ENCODE data around the gene ATG14.

ATG14 gene

DNA sequence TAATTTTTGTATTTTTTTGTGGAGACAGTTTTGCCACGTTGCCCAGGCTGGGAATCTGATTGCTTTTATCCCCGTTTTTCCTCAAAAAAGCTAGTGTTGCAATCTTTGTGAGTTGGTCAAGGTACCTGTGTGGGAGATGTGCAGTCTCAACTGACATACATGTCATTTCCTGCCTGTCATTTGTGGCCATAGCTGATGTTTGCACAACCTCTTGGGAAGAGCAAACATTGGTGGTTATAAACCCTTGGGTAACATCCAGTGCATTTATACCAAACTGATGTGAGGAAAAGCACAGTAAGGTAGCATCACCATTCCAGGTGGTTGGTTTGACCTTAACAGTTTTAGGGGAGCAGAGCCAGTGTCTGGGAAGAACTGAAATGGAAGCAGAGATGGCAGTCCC lies 54.7 kb downstream of the ATG14 start:
- TF ChIP-seq, protein P1, sequence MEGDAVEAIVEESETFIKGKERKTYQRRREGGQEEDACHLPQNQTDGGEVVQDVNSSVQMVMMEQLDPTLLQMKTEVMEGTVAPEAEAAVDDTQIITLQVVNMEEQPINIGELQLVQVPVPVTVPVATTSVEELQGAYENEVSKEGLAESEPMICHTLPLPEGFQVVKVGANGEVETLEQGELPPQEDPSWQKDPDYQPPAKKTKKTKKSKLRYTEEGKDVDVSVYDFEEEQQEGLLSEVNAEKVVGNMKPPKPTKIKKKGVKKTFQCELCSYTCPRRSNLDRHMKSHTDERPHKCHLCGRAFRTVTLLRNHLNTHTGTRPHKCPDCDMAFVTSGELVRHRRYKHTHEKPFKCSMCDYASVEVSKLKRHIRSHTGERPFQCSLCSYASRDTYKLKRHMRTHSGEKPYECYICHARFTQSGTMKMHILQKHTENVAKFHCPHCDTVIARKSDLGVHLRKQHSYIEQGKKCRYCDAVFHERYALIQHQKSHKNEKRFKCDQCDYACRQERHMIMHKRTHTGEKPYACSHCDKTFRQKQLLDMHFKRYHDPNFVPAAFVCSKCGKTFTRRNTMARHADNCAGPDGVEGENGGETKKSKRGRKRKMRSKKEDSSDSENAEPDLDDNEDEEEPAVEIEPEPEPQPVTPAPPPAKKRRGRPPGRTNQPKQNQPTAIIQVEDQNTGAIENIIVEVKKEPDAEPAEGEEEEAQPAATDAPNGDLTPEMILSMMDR (IDR thresholded peaks at IDR 0.05): no peak
- Histone ChIP-seq H3K9me3 (ENCODE audit: control insufficient read depth, low read length) (no peaks in the 10 kb centered on the region), H3K79me2 (no peaks in the 10 kb centered on the region), H3K9ac (no peak overlapping the region), H3K27ac (no peak overlapping the region), H3K36me3 (ENCODE audit: control insufficient read depth, insufficient read depth, low read length) (no peaks in the 10 kb centered on the region), H3K4me3 (ENCODE audit: low read depth, low read length) (no peak overlapping the region), H3K27me3 (ENCODE audit: control insufficient read depth, insufficient read depth, low read length) (no peaks in the 10 kb centered on the region), H3K4me2 (ENCODE audit: low read length) (no peak overlapping the region), H2AFZ (no peak overlapping the region), H3K4me1 (no peaks in the 10 kb centered on the region)

- Histone ChIP-seq H3K9me3 (ENCODE audit: control insufficient read depth, low read length) (no peaks in the 10 kb centered on the region), H3K4me3 (ENCODE audit: low read depth, low read length) (no peak overlapping the region), H3K4me1 (no peaks in the 10 kb centered on the region), H3K79me2 (no peaks in the 10 kb centered on the region), H3K9ac (no peak overlapping the region), H2AFZ (no peak overlapping the region), H3K4me2 (ENCODE audit: low read length) (no peak overlapping the region), H3K27me3 (ENCODE audit: control insufficient read depth, insufficient read depth, low read length) (no peaks in the 10 kb centered on the region), H3K36me3 (ENCODE audit: control insufficient read depth, insufficient read depth, low read length) (no peaks in the 10 kb centered on the region), H3K27ac (no peak overlapping the region)
- TF ChIP-seq, protein P1 (IDR thresholded peaks at IDR 0.05): no peak
Measured at GRCh38 chr14:55355922-55356321, 55.7 kb downstream of the ATG14 start.

- Histone ChIP-seq H3K4me3 (ENCODE audit: low read depth, low read length) (no peak overlapping the region), H3K27ac (no peak overlapping the region), H3K4me1 (no peaks in the 10 kb centered on the region), H3K4me2 (ENCODE audit: low read length) (no peak overlapping the region), H3K27me3 (ENCODE audit: control insufficient read depth, insufficient read depth, low read length) (no peaks in the 10 kb centered on the region), H2AFZ (no peak overlapping the region), H3K9ac (no peak overlapping the region), H3K79me2 (no peaks in the 10 kb centered on the region), H3K36me3 (ENCODE audit: control insufficient read depth, insufficient read depth, low read length) (no peaks in the 10 kb centered on the region), H3K9me3 (ENCODE audit: control insufficient read depth, low read length) (no peaks in the 10 kb centered on the region)
- TF ChIP-seq, protein P1 (IDR thresholded peaks at IDR 0.05): peak; percentile 74
Measured at GRCh38 chr14:55354500-55354899, 57.1 kb downstream of the ATG14 start.

GRCh38 chr14:55353686-55354467 lies 57.8 kb downstream of the ATG14 start:
- H3K27ac ChIP-seq: no peak overlapping the region
- no peaks in the 10 kb centered on the region for H3K79me2 ChIP-seq
- TF ChIP-seq, protein P1 (IDR thresholded peaks at IDR 0.05): no peak
- H3K27me3 ChIP-seq (ENCODE audit: control insufficient read depth, insufficient read depth, low read length): no peaks in the 10 kb centered on the region
- no peaks in the 10 kb centered on the region for H3K4me1 ChIP-seq
- no peaks in the 10 kb centered on the region for H3K36me3 ChIP-seq (ENCODE audit: control insufficient read depth, insufficient read depth, low read length)
- no peaks in the 10 kb centered on the region for H3K9me3 ChIP-seq (ENCODE audit: control insufficient read depth, low read length)
- no peak overlapping the region for H3K4me3 ChIP-seq (ENCODE audit: low read depth, low read length)
- H3K9ac ChIP-seq: no peak overlapping the region
- H3K4me2 ChIP-seq (ENCODE audit: low read length): no peak overlapping the region
- no peak overlapping the region for H2AFZ ChIP-seq

DNA sequence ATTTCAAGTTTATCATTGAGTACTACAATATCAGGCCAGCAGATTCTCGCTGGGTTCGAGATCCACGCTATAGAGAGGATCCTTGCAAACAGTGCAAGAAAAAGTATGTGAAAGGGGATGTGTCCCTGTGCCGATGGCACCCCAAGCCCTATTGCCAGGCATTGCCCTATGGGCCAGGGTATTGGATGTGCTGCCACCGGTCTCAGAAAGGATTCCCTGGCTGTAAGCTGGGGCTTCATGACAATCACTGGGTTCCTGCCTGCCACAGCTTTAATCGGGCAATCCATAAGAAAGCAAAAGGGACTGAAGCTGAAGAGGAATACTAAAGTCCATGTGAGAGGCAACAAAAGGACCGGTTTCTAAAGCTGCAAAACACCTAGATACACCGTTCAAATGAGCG lies 59.4 kb downstream of the ATG14 start:
- H3K4me1 ChIP-seq: peaks cover 6% of the 10 kb centered on the region
- no peaks in the 10 kb centered on the region for H3K36me3 ChIP-seq (ENCODE audit: control insufficient read depth, insufficient read depth, low read length)
- H2AFZ ChIP-seq: no peak overlapping the region
- no peaks in the 10 kb centered on the region for H3K27me3 ChIP-seq (ENCODE audit: control insufficient read depth, insufficient read depth, low read length)
- no peak overlapping the region for H3K4me2 ChIP-seq (ENCODE audit: low read length)
- H3K79me2 ChIP-seq: no peaks in the 10 kb centered on the region
- H3K4me3 ChIP-seq (ENCODE audit: low read depth, low read length): no peak overlapping the region
- TF ChIP-seq, protein P1 (IDR thresholded peaks at IDR 0.05): no peak
- H3K9ac ChIP-seq: no peak overlapping the region
- H3K27ac ChIP-seq: no peak overlapping the region
- H3K9me3 ChIP-seq (ENCODE audit: control insufficient read depth, low read length): no peaks in the 10 kb centered on the region
